Measurements from ENCODE around the gene KIRREL1.

KIRREL1 gene

GRCh38 chr1:158094571-158094970 lies 101.1 kb downstream of the KIRREL1 start:
- no peak; the same call in 2 of the 3 replicates for ATAC-seq
- TF ChIP-seq ESRRG (CRISPR knock-in tag; IDR thresholded peaks at IDR 0.05) = no peak
- no peak for TF ChIP-seq ISL1 (CRISPR knock-in tag; IDR thresholded peaks at IDR 0.05)
- TF ChIP-seq POU6F1 (CRISPR knock-in tag; IDR thresholded peaks at IDR 0.05; ENCODE audit: borderline replicate concordance, low read depth) = no peak
- TF ChIP-seq CSRNP3 (CRISPR knock-in tag; IDR thresholded peaks at IDR 0.05) = no peak
- TF ChIP-seq, protein P1, sequence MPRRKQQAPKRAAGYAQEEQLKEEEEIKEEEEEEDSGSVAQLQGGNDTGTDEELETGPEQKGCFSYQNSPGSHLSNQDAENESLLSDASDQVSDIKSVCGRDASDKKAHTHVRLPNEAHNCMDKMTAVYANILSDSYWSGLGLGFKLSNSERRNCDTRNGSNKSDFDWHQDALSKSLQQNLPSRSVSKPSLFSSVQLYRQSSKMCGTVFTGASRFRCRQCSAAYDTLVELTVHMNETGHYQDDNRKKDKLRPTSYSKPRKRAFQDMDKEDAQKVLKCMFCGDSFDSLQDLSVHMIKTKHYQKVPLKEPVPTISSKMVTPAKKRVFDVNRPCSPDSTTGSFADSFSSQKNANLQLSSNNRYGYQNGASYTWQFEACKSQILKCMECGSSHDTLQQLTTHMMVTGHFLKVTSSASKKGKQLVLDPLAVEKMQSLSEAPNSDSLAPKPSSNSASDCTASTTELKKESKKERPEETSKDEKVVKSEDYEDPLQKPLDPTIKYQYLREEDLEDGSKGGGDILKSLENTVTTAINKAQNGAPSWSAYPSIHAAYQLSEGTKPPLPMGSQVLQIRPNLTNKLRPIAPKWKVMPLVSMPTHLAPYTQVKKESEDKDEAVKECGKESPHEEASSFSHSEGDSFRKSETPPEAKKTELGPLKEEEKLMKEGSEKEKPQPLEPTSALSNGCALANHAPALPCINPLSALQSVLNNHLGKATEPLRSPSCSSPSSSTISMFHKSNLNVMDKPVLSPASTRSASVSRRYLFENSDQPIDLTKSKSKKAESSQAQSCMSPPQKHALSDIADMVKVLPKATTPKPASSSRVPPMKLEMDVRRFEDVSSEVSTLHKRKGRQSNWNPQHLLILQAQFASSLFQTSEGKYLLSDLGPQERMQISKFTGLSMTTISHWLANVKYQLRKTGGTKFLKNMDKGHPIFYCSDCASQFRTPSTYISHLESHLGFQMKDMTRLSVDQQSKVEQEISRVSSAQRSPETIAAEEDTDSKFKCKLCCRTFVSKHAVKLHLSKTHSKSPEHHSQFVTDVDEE (CRISPR knock-in tag; IDR thresholded peaks at IDR 0.05) = no peak
- no peak for TF ChIP-seq PPARA (CRISPR knock-in tag; IDR thresholded peaks at IDR 0.05; ENCODE audit: borderline replicate concordance)
- no peak for TF ChIP-seq TOX (CRISPR knock-in tag; IDR thresholded peaks at IDR 0.05; ENCODE audit: borderline replicate concordance)
- no peak for TF ChIP-seq ZNF8 (CRISPR knock-in tag; IDR thresholded peaks at IDR 0.05)
- no peak for TF ChIP-seq CSDC2 (CRISPR knock-in tag; IDR thresholded peaks at IDR 0.05)
- no peak for TF ChIP-seq BACH2 (CRISPR knock-in tag; IDR thresholded peaks at IDR 0.05; ENCODE audit: borderline replicate concordance)
- no peak for TF ChIP-seq ZC3H10 (CRISPR knock-in tag; IDR thresholded peaks at IDR 0.05)
- TF ChIP-seq TCF4 (CRISPR knock-in tag; IDR thresholded peaks at IDR 0.05; ENCODE audit: borderline replicate concordance) = no peak
- TF ChIP-seq SNAI2 (CRISPR knock-in tag; IDR thresholded peaks at IDR 0.05) = no peak
- TF ChIP-seq ZFP3 (CRISPR knock-in tag; IDR thresholded peaks at IDR 0.05) = no peak
- no peak for TF ChIP-seq PATZ1 (CRISPR knock-in tag; IDR thresholded peaks at IDR 0.05; ENCODE audit: borderline replicate concordance)
- TF ChIP-seq CREB5 (CRISPR knock-in tag; IDR thresholded peaks at IDR 0.05; ENCODE audit: low read depth) = no peak
- no peak for TF ChIP-seq ZNF565 (CRISPR knock-in tag; conservative IDR thresholded peaks at IDR 0.05; ENCODE audit: low read depth)
- no peak for TF ChIP-seq ZFP30 (CRISPR knock-in tag; IDR thresholded peaks at IDR 0.05)

- peak; percentile 83 for ATAC-seq
- no peak for TF ChIP-seq CREB5 (CRISPR knock-in tag; IDR thresholded peaks at IDR 0.05; ENCODE audit: low read depth)
- TF ChIP-seq ISL1 (CRISPR knock-in tag; IDR thresholded peaks at IDR 0.05) = no peak
These were observed 102.4 kb downstream of the KIRREL1 start for GRCh38 chr1:158095737-158096335.

DNA sequence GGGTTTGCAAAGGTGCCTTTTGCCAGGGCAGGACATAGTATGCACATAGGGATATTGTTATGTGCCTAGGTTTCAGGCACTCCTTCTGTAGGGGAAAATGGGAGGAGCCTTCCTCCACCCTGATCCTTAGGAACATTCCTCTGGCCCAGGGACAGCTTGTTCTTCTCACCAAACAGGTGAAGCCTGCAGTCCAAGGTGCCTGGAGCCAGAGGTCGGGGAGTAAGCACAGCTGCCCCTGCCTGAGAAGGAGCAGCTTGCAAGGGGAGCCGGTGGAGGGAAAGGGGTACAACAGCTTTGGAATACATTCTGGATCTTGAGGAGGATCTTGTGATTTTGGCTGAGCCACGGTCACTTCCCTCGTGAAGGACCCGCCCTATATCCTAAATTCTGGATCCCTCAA lies 104.8 kb downstream of the KIRREL1 start:
- TF ChIP-seq PPARA (CRISPR knock-in tag; IDR thresholded peaks at IDR 0.05; ENCODE audit: borderline replicate concordance) (no peak), ZNF8 (CRISPR knock-in tag; IDR thresholded peaks at IDR 0.05) (no peak), TOX (CRISPR knock-in tag; IDR thresholded peaks at IDR 0.05; ENCODE audit: borderline replicate concordance) (no peak), ARNTL (CRISPR knock-in tag; IDR thresholded peaks at IDR 0.05; ENCODE audit: borderline replicate concordance, low read depth) (no peak), OSR1 (CRISPR knock-in tag; IDR thresholded peaks at IDR 0.05) (no peak), ZNF565 (CRISPR knock-in tag; conservative IDR thresholded peaks at IDR 0.05; ENCODE audit: low read depth) (no peak), ZNF70 (CRISPR knock-in tag; IDR thresholded peaks at IDR 0.05) (no peak), RARB (CRISPR knock-in tag; IDR thresholded peaks at IDR 0.05) (no peak), GLIS3 (CRISPR knock-in tag; IDR thresholded peaks at IDR 0.05) (no peak)
- TF ChIP-seq, protein P1 (CRISPR knock-in tag; IDR thresholded peaks at IDR 0.05) = no peak
- ATAC-seq = no peak
